GM19099 (cell line): ENCODE results near the gene RIC3.
A peak's percentile ranks its signal among the peaks of the same experiment; 100 is the strongest.

Source experiments
- POLR2A ChIP-seq: IDR thresholded peaks from 3 replicates; pipeline ENCODE4 v1.6.1; 2011; ENCODE audit warnings: low read depth; ENCODE audit not compliant: insufficient read length; ENCODE audit errors: extremely low read depth

RIC3 gene, protein sequence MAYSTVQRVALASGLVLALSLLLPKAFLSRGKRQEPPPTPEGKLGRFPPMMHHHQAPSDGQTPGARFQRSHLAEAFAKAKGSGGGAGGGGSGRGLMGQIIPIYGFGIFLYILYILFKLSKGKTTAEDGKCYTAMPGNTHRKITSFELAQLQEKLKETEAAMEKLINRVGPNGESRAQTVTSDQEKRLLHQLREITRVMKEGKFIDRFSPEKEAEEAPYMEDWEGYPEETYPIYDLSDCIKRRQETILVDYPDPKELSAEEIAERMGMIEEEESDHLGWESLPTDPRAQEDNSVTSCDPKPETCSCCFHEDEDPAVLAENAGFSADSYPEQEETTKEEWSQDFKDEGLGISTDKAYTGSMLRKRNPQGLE

GRCh38 chr11:8168485-8169257, at the start of gene RIC3:
Gene RIC3 (minus strand): TSS chr11:8169025. CDS start chr11:8168989, 36 bp downstream.
- TF ChIP-seq POLR2A, result peak; percentile 62

GRCh38 chr11:8218409-8218808, 49.6 kb upstream of the RIC3 start:
- TF ChIP-seq POLR2A, result no peak

GRCh38 chr11:8217926-8218325, 49.1 kb upstream of the RIC3 start:
- no peak for TF ChIP-seq POLR2A

- TF ChIP-seq POLR2A, result no peak
Observed at GRCh38 chr11:8217136-8217535, 48.3 kb upstream of the RIC3 start.

GRCh38 chr11:8213376-8213775, 44.6 kb upstream of the RIC3 start:
- no peak for TF ChIP-seq POLR2A

DNA sequence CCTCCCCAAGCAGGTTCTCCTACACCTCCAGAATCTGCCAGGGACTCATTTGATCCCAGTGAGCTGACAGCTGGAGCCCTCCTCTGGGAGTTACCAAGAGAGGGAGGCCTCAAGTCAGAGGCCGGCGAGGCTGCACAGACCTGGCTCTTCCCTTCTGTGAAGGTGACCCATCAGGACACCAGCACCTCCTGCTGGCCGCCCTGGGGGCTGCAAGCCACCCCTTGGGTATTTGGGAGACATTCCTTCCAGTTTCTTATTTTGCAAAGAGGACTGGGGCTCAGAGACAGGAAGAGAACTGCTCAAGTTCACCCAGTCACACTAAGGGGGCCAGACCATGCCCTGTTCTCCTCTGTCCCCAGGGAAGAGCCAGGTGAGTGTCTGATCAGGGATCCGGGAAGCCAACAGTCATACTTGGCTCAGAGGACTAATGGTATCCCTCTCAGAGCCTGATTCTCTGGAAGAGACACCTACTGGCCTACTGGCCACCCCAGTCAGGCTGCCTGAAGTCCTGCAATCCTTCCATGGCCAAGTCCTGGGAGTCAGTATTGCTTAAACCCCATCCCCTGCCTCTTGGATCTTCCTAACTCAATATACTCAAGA, 40.5 kb upstream of the RIC3 start:
- no peak for TF ChIP-seq POLR2A

DNA sequence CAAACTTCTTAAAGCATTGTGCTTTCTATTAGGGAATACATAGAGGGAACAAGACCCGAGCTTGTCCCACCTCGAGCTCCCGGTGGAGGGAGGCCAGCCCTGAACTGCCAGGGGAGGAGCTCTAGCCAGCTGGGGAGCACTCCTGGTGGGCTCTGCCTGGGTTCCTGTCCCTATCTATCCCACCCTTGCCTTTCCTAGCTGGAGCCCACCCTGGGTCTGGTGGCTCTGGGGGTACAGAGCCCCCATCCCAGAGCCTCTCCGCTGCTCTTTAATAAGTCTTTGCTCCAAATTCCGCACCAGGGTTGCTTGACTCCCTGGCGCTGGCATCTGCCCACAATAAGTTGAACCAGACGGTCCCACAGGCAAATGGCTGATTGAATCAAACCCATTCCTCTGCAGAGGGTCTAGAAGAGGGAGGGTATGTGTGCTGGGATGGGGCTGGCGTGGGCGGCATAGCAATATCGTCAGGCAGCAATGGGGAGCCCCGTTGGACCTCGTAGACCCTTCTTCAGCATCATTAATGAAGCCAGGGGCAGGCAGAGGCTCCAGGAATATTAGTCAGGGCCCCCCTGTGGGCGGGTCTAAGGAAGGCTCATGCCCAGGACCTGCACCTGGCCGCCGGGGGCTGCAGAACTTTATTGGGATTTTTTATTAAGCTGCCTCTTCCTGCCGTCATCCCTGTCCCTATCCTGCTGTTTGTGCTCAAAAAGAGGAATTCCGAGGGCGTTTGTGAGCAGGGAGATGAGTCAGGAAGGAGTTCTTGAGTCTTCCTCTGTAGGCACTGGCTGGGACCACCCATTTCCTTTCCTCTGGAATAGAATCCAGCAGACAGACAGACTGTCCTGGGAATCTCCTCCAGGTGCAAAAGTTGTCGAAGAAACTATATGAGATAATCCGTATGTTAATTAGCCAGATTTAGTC, 38.5 kb upstream of the RIC3 start:
- TF ChIP-seq POLR2A, result no peak

GRCh38 chr11:8206251-8207079, 37.6 kb upstream of the RIC3 start:
- TF ChIP-seq POLR2A, result no peak

GRCh38 chr11:8205566-8205965, 36.7 kb upstream of the RIC3 start:
- TF ChIP-seq POLR2A, result no peak

DNA sequence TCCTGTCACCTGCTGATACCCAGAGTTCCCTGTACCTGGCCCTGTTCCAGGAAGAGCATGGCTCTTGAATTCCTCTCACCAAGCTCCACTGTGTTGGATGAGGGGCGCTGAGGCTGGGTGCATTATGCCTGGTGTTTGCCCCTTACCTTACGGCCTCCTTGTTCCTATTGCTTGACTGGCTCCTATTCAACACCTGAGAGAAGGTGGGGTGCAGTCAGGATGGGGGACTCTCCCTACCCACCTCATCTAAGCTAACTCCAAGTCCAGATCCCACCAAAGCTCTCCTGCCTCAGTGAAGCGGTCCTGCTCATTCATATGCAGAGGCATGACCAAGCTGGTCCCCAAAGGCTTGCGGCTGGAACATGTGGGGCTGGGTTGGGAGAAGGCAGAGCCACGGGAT, 35.8 kb upstream of the RIC3 start:
- no peak for TF ChIP-seq POLR2A

DNA sequence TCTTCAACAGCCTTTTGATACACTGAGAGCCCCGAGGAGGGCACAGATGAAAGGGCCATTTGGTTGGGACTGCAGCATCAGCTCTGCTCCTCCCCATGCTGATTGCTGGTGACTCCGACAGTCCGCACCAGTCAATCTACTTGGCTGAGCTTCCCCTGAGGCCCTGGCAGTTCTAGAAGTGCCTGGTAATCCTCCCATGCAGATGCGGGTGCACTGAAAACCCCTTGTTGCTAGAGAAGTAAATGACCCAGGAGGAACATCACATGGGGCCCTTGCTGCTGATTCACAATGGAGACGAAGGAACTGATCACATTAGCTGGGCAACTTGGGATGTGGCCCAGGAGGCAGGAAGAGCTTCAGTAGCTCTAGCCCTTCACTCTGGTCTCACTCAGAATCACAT, 35.2 kb upstream of the RIC3 start:
- no peak for TF ChIP-seq POLR2A

DNA sequence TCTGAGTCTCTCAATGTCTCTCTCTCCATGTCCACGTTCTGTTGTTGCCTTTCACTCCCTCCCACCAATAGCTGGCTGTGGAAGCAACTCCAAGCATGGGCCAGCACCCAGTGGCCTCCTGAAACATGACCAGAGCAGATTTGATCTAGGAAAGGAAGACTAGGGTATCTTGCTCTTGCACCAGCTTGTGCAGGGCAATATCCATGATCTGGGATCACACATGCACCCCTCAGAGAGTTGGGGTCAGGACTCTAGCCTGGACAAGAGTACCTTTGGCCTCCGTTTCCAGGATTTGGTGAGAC, 34.5 kb upstream of the RIC3 start:
- TF ChIP-seq POLR2A, result no peak

DNA sequence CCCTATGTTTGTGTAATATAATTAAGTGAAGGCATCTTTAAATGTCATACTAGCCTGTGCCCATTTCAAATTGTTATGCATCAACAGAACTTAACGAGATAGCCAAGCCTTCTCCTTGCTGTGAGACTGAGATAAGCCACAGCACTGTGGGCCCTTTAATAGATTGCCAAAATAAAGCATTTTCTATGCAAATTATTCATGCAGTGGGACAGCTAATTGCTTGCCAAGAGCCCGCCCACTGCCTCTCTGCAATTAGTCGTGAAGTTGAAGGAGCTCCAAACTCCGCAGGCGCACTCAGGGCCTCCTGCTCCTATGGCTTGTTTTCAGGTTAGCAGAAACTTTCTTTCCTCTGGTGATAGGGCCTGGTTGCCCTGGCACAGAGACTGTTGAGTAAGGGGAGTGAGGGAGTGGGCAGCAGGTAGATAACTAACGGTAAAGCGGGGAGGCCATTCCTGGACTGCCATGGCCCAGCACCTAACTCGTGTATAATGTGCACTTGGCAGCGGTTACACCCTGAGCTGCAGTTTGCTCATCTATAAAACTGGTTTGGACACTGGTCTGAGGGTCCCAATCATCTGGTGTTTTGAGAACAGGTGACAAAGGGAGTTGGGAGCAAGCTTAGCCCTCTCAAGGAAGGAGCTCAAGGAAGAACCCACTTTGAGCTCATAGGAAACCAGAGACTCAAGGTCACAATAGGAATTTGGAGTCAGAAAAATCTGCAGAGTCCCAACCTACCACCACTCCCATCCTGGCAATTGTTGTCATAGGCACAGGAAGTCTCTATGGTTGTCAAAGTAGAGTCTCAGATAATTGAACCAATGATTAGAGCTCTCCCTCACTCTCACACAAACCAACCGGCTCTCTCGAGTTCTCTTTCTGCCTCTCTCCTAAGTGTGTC, 33.9 kb upstream of the RIC3 start:
- TF ChIP-seq POLR2A, result no peak
